HG02852 (cell line): Measurements from ENCODE around the gene MYF6.

Experiments used
- ATAC-seq: cut with Tn5 transposase; IDR thresholded peaks from one replicate; pipeline ENCODE4 v1.9.1; 2021; ENCODE audit warnings: mild to moderate bottlenecking, moderate library complexity; ENCODE audit not compliant: unreplicated experiment

MYF6 gene

DNA sequence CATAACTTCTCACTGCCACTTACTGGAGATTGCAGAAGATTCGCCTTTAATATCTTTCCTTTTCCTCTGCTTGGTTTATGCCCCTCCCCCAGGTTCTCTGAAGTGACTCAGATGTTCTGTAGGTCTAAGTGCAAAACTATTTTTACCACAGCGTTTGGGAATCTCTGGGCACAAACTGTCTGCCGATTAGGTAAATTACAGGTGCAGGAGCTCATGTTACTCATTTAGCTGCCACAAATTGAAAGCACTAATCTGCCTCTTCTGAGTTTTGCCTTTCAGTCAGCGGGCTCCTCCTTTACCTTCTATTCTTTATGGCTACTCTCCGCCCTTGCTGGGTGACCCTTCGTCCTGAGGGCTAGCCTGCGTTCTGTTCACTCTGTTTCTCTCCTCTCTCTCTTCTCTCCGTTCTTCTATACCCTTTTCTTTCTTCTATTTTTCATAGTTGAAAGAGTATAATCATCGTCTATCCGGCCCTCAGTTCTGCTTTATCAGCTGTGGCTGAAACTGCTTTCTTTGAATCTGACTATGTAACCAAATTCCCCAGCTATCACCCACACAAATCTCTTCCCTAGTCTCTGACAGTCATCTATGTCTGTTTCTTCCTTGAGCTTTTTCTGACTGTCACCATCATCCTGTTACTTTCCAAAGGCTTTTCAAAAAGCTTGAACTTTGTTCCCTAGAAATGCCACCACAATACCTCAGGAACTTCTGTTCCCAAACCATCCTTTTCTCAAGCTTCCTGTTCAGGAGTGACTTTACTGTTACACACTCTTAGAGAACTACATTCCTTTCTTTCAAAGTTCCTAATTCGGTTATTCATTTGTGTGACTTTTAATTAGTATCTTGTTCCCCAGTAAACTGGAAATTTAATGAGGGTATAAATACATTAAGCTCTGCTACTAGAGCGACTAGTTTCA is 4.3 kb upstream of the MYF6 start:
- peak; percentile 88 for ATAC-seq

DNA sequence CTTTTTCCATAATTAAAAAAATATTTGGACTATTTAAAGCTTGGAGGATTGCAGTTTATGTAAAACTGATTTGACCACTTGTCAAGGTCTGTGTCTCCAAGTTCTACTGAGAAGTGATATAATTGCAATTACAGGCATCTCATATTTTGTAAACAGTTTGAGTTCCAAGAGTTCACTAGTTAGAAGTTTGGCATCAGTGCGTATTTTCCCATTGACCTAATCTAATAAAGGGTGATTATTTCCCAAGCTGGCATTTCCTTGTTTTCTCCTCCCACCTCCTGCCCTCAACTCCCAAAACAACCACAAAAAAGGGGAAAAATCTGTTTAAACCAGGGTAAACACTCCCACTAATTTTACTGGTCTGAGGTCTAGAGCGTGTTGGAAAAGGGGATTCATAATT is 3.0 kb upstream of the MYF6 start:
- ATAC-seq = no peak

DNA sequence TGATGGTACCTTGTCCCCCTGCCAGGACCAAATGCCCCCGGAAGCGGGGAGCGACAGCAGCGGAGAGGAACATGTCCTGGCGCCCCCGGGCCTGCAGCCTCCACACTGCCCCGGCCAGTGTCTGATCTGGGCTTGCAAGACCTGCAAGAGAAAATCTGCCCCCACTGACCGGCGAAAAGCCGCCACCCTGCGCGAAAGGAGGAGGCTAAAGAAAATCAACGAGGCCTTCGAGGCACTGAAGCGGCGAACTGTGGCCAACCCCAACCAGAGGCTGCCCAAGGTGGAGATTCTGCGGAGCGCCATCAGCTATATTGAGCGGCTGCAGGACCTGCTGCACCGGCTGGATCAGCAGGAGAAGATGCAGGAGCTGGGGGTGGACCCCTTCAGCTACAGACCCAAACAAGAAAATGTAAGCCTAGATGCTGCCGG is 410 bp downstream of the MYF6 start:
- ATAC-seq = no peak

GRCh38 chr12:80708259-80708974 is 983 bp downstream of the MYF6 start:
- no peak for ATAC-seq

DNA sequence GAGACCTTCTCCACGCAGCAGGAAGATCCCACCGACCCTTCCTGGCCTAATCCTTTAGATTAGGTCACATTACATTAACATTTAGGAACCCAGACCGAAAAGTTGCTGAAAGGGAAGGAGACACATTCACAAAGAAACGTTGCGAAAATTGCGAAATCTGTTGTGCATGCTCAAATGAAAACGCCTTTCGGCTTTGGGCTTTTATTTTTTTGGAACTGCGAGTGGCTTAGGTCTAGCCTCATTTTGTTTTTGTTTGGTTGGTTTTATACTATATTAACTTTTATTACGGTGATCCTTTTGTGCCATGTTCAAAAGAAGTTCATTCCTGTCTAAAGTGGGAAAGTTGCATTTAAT is 1.5 kb downstream of the MYF6 start:
- no peak for ATAC-seq

DNA sequence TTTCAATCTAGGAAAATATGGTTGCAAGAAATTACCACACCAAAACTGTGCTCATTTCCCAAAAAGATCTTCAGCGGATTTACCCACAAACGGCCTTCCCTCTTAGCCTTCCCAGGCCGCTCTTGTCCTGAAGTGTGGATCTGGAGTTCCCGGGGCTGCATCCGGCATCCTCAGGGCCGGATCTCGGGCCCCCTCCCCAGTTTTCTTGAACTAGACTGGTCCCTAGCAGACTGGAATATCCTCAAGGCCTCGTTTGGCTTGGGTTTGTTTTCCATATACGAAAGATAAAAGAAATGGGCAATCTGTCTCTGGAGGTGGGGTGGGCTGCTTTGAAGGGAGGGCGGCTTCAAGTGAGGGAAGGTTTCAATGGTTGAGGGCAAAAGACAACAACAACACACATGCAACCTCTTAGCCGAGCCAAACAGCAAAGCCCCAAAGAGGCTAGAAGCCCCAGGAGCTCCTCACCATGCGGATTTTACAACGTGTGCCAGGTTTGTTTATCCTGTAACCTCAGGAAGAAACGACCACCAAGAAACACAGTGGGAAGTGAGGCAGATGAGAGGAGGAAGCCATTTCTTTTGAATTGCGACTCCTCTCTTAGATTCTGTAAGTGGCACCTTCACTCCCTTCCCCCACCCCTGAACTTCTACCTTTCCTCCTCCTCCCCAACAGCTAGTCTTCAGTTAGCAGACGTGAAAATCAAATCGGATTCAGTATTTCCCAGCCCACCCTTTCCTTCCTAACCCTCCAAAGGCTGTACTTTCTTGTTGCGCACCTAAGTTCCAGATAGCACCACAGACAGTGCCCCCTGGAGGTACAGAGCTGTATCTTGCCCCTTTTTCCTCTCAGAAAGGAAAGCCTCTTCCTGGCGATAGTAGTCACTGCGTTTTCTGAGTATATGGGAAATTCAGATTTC is 2.6 kb downstream of the MYF6 start:
- ATAC-seq = peak; percentile 62

DNA sequence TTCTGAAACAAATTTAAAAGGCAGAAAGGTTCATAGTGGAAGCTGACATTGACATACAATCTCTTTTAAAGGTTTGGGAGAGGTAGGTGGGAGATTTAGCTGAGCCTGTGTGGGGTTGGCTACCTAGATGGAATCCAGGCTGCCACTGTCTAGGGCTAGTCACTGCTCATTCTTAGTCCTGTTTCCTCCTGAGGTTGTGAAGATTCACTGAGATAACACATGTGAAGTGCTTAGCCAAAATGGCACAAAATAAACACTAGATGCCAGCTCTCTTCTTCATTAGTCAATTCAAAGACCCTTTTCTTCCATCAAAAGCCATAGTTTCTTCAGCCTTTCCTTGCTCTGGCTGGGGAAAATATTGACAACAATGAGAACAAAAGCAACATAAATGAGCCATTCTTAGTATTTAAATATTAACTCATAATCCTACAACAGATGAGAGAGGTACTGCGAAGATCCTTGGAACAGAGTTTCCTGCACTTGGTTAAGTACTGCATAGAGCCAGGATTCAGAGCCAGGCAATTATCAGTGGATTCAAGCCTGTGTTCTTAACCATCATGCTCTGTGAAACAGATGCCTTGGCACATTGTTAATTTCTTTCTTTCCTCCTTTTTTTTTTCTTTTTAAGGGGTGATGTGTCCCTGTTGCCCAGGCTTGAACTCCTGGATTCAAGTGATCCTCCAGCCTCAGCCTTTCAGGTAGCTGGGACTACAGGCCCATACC is 3.5 kb downstream of the MYF6 start:
- ATAC-seq = peak; percentile 21

DNA sequence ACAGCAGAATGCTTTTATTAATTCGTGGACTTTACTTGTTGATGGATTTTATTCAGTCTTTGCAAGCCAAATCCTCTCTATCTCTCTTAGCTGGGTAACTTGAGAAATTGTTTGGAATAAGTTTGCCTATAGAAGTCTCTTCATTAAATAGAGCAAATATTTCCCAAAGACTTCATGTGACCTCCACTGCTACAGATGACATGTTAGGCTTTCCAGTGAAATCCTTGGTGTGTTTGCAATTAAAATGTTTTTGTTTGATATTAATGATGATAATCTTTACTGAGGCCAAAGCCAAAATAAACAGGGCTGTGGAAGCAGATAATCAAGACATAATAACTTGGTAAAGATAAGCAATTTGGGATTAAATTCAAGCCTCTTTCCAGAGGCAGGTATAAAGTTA is 4.4 kb downstream of the MYF6 start:
- ATAC-seq = no peak

DNA sequence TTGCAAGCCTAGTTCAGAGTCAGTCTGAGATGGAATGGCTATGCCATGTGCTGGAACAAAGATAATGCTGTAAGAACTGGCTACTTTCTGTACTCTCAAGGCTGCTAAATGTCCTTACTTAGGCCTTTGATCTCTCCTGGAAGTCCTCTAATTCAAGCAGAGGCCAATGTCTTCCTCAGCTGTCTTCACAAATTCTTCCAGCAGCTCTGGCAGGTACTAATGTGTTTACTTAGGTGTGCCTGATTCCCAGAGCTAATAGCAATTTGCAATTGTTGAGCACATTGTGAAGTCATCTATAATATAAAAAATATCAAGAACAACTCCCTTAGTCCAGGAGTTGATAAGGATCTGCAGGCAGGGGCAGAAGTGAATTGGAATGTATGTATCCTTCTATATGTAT is 5.4 kb downstream of the MYF6 start:
- no peak for ATAC-seq

DNA sequence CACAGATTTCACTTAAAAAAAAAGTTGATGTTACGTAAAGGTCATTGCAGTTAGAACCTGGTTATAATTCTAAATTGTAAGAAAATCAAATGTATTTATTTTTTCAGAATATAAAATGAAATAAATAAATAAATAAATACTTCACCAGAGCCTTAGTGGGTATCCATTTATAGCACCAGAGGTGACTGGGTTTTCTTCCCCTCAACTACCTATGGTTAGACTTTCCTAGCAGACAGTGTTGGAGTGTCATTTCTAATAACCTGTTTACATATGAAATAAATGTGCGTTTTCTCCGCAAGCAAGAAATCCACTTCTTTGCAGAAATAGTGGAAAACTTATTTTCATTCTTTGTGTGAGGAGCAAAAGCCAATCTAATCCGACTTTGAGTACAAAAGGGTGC is 6.0 kb downstream of the MYF6 start:
- no peak for ATAC-seq

GRCh38 chr12:80714055-80714454 is 6.6 kb downstream of the MYF6 start:
- ATAC-seq = no peak

- ATAC-seq = no peak
These were observed 7.4 kb downstream of the MYF6 start for GRCh38 chr12:80714846-80715245.

DNA sequence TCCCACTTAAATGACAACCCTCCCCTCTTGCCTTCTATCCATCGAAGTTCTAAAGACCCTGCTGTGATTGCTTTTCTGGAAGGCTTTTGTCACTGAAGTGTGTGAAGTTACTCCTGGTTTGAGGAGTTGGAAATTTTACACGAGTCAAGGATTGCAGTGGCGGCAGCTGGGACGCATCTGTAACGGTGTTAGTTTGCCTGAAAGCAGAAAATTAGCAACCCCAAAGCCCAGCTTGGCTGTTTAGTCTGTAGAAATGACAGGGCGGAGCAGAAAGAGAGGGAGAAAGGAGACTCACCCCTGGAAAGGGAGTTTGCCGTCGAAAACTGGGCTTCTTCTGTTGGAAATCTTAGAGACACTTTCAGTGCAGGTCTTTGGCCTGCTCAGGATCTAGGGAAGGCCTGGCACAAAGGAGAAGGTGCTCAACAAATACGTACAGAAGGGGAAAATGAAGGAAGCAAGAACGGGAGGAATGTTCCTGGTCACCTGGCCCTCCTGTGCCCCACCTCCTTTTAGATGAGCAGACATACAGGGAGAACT is 8.3 kb downstream of the MYF6 start:
- no peak for ATAC-seq

DNA sequence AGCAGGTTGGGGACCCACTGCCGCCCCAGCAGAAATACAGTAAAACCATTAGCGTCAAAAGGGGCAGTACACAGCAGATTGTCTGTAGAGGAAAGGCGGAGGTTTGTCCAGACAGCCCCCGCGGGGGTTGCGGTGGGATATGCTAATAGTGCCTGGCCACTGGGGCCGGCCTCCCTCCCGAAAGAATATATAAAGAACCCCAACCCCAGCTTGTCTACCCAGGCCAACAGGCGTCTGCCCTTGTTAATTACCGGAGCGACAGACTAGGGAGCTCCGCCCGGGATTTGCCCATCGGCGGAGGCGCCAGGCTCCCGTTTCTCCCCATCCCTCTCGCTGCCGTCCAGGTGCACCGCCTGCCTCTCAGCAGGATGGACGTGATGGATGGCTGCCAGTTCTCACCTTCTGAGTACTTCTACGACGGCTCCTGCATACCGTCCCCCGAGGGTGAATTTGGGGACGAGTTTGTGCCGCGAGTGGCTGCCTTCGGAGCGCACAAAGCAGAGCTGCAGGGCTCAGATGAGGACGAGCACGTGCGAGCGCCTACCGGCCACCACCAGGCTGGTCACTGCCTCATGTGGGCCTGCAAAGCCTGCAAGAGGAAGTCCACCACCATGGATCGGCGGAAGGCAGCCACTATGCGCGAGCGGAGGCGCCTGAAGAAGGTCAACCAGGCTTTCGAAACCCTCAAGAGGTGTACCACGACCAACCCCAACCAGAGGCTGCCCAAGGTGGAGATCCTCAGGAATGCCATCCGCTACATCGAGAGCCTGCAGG is 9.4 kb downstream of the MYF6 start, which contains the start of gene MYF5:
MYF5 (plus strand) TSS at position 217 of the 774 bp plus-strand sequence; CDS start at position 369, 152 bp downstream.
- ATAC-seq = no peak

DNA sequence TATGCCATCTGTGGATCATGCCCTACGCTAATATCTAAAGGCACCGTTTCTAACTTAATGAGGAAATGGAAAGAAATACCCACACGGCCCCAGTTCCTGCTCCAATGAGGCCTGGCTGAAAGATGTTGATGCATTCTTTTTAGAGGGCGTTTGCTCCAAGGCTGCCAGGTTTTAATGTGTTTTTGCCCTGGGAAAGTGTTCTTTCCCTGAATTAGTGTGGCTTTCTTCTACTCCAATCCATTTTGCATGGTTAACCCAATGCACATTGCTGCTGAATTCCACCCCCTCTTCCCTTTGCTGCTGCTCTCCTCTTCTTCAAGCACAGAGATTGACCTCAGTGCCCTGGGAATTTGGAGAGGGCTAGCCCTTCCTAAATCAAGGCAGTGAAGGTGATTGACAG is 10.4 kb downstream of the MYF6 start:
- no peak for ATAC-seq

GRCh38 chr12:80720516-80720915 is 13.1 kb downstream of the MYF6 start:
- ATAC-seq = no peak

DNA sequence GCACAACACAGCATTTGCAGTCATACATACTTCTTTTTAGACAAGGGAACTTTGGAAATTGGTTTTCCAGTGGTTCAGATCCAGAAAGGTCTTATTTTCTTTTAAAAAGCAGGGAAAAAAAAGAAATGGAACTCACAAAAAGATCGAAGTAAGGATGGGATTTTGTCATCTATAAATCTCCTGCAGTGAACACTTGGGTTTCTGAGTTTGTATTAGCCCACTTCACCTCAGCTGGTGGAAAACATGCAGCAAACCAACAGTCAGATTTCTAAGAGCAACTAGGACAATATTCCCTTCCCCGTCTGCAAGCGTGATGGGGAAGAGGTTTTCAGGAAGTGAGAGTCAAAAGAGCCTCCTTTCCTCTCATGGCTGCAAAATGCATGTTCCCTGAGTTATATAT is 13.9 kb downstream of the MYF6 start:
- ATAC-seq = no peak

DNA sequence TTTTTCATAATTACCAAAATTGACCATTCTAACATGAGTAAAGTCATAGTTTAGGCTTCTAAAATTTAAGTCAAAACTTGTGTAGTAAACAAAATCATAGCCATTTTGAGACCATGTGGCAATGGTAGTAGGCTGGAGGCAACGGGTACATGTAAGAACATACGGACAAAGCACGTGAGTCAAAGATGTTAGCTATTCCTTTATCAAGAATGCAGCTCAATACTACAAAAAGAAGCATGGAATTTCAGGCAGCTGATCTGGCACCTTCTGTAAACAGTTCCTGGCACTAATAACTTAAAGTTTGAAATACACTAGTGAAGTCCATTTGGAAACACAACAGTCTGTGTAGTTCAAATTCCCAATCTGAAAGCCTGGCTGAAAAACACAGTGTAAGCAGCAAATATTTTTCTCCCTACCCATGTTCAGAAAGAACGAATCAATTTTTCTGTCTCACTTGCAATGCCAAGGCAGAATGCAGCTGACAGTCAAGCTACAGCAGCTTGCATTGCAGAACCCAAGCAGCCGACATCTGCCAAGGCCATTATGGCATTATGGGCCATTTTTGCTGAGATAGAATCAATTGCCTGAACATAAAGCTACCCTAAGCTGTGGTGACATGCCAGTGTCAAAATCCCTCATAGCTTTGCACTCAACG is 38.5 kb downstream of the MYF6 start:
- no peak for ATAC-seq

- ATAC-seq = no peak
These were observed 40.4 kb downstream of the MYF6 start for GRCh38 chr12:80747800-80748199.
